Middle frontal gyrus (tissue), 1 donor: Measurements from ENCODE around the gene PTGES3L.
A peak's percentile ranks its signal among the peaks of the same experiment; 100 is the strongest.

ENCODE experiments used
- DNase-seq: peaks from one replicate; pipeline ENCODE4 v3.0.0-alpha.2; 2015; ENCODE audit warnings: low spot score; ENCODE audit errors: extremely low spot score

PTGES3L gene

GRCh38 chr17:42979511-42980273 is at the start of gene PTGES3L:
PTGES3L (minus strand) TSS chr17:42980080; CDS start chr17:42980053, 27 bp downstream.
- DNase-seq: no peak

GRCh38 chr17:43028221-43028861 is 48.5 kb upstream of the PTGES3L start:
- no peak for DNase-seq

GRCh38 chr17:43027091-43028032 is 47.5 kb upstream of the PTGES3L start:
- DNase-seq: no peak

GRCh38 chr17:43026595-43026994 is 46.7 kb upstream of the PTGES3L start:
- no peak for DNase-seq

- DNase-seq: no peak
Measured at GRCh38 chr17:43025766-43026537, 46.1 kb upstream of the PTGES3L start.

GRCh38 chr17:43025290-43025657 is 45.4 kb upstream of the PTGES3L start:
- DNase-seq: no peak

GRCh38 chr17:43024407-43025289 is 44.8 kb upstream of the PTGES3L start, which contains the start of gene RND2:
RND2 (plus strand) TSS chr17:43025231; CDS start chr17:43025348, 117 bp downstream.
- DNase-seq: peak; percentile 78

- DNase-seq: peak; percentile 36
Measured at GRCh38 chr17:43021741-43022512, 42.0 kb upstream of the PTGES3L start, which contains the start of gene VAT1. VAT1 (minus strand) TSS chr17:43022385; CDS start chr17:43022322, 63 bp downstream.

- DNase-seq: no peak
Measured at GRCh38 chr17:43020789-43021740, 41.2 kb upstream of the PTGES3L start.

GRCh38 chr17:43020030-43020621 is 40.2 kb upstream of the PTGES3L start:
- DNase-seq: no peak

GRCh38 chr17:43019418-43019817 is 39.5 kb upstream of the PTGES3L start:
- DNase-seq: no peak

- no peak for DNase-seq
Measured at GRCh38 chr17:43018932-43019331, 39.1 kb upstream of the PTGES3L start.

GRCh38 chr17:43018008-43018853 is 38.4 kb upstream of the PTGES3L start:
- no peak for DNase-seq

- DNase-seq: no peak
Measured at GRCh38 chr17:43016216-43016615, 36.3 kb upstream of the PTGES3L start.

GRCh38 chr17:43015579-43015978 is 35.7 kb upstream of the PTGES3L start:
- no peak for DNase-seq
